SU-DHL-6 (cell line): ENCODE measurements around the gene FAM167B.

ENCODE experiments used
- EZH2phosphoT487 ChIP-seq: fragments of 200-600 bp; sonication (generic), shearing (Covaris generic); conservative IDR thresholded peaks from 2 replicates; pipeline ENCODE4 v1.6.1; 2018; ENCODE audit warnings: mild to moderate bottlenecking, antibody characterized with exemption, low read length, moderate library complexity, mixed read lengths
- TF ChIP-seq, protein P1 (sequence below): fragments of 200-600 bp; sonication (generic); IDR thresholded peaks from one replicate; pipeline ENCODE4 v1.5.1; 2017; ENCODE audit warnings: antibody characterized with exemption, mild to moderate bottlenecking, low read length, moderate library complexity; ENCODE audit not compliant: insufficient read depth, poor library complexity, severe bottlenecking

DNA sequence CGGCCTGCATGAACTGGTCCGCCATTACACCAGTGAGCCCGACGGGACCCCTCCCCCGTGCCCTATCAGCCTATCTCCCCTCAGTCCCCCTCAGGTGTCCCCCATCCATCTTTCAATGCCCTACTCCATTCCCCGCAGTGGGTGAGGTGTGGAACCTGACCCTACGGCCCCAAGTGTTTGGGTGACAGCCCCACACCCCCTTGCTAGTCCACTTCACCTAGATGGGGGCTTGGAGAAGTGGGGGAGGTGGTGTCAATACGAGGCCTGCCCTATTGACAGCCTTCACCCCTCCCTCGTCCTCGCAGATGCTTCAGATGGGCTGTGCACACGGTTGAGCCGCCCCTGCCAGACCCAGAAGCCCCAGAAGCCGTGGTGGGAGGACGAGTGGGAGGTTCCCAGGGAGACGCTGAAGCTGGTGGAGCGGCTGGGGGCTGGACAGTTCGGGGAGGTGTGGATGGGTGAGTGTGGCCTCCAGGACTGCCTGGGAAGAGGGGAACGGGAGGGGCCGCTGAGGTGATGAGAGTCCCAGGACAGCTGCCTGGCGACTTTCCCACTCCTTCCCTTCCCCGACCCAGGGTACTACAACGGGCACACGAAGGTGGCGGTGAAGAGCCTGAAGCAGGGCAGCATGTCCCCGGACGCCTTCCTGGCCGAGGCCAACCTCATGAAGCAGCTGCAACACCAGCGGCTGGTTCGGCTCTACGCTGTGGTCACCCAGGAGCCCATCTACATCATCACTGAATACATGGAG lies 29.2 kb downstream of the FAM167B start:
- TF ChIP-seq, protein P1, sequence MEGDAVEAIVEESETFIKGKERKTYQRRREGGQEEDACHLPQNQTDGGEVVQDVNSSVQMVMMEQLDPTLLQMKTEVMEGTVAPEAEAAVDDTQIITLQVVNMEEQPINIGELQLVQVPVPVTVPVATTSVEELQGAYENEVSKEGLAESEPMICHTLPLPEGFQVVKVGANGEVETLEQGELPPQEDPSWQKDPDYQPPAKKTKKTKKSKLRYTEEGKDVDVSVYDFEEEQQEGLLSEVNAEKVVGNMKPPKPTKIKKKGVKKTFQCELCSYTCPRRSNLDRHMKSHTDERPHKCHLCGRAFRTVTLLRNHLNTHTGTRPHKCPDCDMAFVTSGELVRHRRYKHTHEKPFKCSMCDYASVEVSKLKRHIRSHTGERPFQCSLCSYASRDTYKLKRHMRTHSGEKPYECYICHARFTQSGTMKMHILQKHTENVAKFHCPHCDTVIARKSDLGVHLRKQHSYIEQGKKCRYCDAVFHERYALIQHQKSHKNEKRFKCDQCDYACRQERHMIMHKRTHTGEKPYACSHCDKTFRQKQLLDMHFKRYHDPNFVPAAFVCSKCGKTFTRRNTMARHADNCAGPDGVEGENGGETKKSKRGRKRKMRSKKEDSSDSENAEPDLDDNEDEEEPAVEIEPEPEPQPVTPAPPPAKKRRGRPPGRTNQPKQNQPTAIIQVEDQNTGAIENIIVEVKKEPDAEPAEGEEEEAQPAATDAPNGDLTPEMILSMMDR, result no peak
- TF ChIP-seq EZH2phosphoT487, result no peak
